ENCODE measurements around the gene VCAM1.
"Not testable (repeated sequence)": the region's sequence is repeated elsewhere in the genome, so short reads cannot be mapped to it uniquely, and the experiment has no call there.

The VCAM1 gene

GRCh38 chr1:100719490-100719889 is at the start of gene VCAM1:
Gene VCAM1, plus strand, starts transcription at chr1:100719742. Its CDS starts 119 bp downstream, at chr1:100719861.
- DNase-seq = no peak

- DNase-seq = no peak
Observed at GRCh38 chr1:100670083-100670482, 49.5 kb upstream of the VCAM1 start.

- DNase-seq = no peak
Observed at GRCh38 chr1:100671601-100672000, 47.9 kb upstream of the VCAM1 start.

GRCh38 chr1:100683448-100684349 is 35.8 kb upstream of the VCAM1 start:
- no peak for DNase-seq

GRCh38 chr1:100699744-100700143 is 19.8 kb upstream of the VCAM1 start:
- no peak for DNase-seq

GRCh38 chr1:100700586-100700985 is 19.0 kb upstream of the VCAM1 start:
- DNase-seq = no peak

- no peak for DNase-seq
Observed at GRCh38 chr1:100703052-100703451, 16.5 kb upstream of the VCAM1 start.

- no peak for DNase-seq
Observed at GRCh38 chr1:100703716-100704115, 15.8 kb upstream of the VCAM1 start.

- DNase-seq = no peak
Observed at GRCh38 chr1:100704473-100704872, 15.1 kb upstream of the VCAM1 start.

- no peak for DNase-seq
Observed at GRCh38 chr1:100706296-100706695, 13.2 kb upstream of the VCAM1 start.

- DNase-seq = no peak
Observed at GRCh38 chr1:100706856-100707255, 12.7 kb upstream of the VCAM1 start.

GRCh38 chr1:100708476-100709062 is 11.0 kb upstream of the VCAM1 start:
- no peak for DNase-seq

GRCh38 chr1:100710906-100711682 is 8.4 kb upstream of the VCAM1 start:
- DNase-seq = no peak

GRCh38 chr1:100713027-100713426 is 6.5 kb upstream of the VCAM1 start:
- not testable (repeated sequence) for DNase-seq

- DNase-seq = no peak
Observed at GRCh38 chr1:100713626-100714025, 5.9 kb upstream of the VCAM1 start.

- no peak for DNase-seq
Observed at GRCh38 chr1:100714599-100714998, 4.9 kb upstream of the VCAM1 start.

GRCh38 chr1:100717218-100717617 is 2.3 kb upstream of the VCAM1 start:
- DNase-seq = no peak

- no peak for DNase-seq
Observed at GRCh38 chr1:100718581-100718980, 961 bp upstream of the VCAM1 start.

- no peak for DNase-seq
Observed at GRCh38 chr1:100720101-100720500, 559 bp downstream of the VCAM1 start.

GRCh38 chr1:100720751-100721150 is 1.2 kb downstream of the VCAM1 start:
- no peak for DNase-seq

- no peak for DNase-seq
Observed at GRCh38 chr1:100721526-100722207, 2.1 kb downstream of the VCAM1 start.

- DNase-seq = no peak
Observed at GRCh38 chr1:100722221-100722620, 2.7 kb downstream of the VCAM1 start.

- DNase-seq = no peak
Observed at GRCh38 chr1:100724281-100724680, 4.7 kb downstream of the VCAM1 start.

Measured in NCI-H1092 (cell line).